ENCODE results near the gene EGFL7.
A peak's percentile ranks its signal among the peaks of the same experiment; 100 is the strongest.

EGFL7 gene

DNA sequence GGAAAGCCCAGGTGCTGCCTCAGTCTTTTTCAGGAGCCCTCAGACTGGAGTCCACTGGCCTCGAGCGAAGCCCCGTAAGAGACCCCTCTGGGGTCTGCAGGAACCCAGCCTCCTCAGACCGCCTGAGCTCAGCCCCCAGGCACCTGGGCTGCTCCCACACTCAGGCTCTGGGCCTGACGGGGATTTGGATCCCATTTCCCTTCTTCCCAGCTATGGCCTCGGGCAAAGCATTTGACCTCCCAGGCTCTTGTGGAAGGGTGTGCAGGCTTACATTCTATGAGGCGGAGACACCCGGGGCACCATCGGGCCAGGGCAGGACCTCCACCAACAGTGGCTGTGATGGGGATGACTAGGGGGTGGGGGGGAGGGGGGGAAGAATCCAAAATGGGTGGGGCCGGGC is 20.0 kb downstream of the EGFL7 start:
- Histone ChIP-seq H3K27ac (ENCODE audit: low read depth in 2 of 2, low read length in 2 of 2) (no peak overlapping the region), H3K9ac (ENCODE audit: low read depth in 1 of 2, low read length in 2 of 2) (no peak overlapping the region), H3K4me3 (ENCODE audit: low read length in 2 of 2) (no peak overlapping the region), H3K36me3 (ENCODE audit: control insufficient read depth in 2 of 2, insufficient read depth in 2 of 2, low read length in 2 of 2) (peaks cover 0 to 2% of the 10 kb centered on the region in 2 donors), H3K9me3 (ENCODE audit: control insufficient read depth in 2 of 2, low read length in 2 of 2) (no peaks in the 10 kb centered on the region), H3K4me1 (ENCODE audit: control insufficient read depth in 2 of 2, insufficient read depth in 2 of 2, low read length in 2 of 2) (peaks cover 16 to 17% of the 10 kb centered on the region in 2 donors), H3K27me3 (ENCODE audit: control insufficient read depth in 2 of 2, insufficient read depth in 2 of 2, low read length in 2 of 2) (no peaks in the 10 kb centered on the region)

DNA sequence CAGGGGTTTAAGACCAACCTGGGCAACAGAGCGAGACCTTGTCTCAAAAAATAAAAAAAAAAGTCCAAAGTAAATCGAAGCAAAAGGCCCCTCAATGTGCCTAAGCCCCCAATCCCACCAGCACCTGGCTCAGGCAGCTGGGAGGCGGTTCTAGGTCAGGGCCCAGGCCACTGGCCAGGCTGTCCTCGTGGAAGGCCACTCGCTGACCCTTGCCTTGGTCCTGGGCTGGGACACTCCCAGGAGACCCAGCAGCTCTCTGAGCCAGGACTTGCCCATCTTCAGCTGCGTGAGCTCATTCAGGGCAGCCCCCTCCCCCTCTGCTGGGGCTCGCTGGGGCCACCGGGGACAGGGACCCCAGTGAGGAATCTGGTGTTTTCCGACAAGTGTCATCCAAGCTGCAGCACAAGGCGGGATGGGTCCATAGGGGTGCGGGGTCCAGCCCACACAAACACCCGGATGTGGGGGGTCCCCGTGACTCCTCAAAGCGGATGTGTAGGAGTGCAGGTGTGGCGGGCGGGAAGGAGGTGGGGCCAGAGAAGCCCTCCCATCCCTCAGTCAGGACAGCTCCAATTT is 20.5 kb downstream of the EGFL7 start:
- H3K9me3 ChIP-seq (ENCODE audit: control insufficient read depth in 2 of 2, low read length in 2 of 2), result no peaks in the 10 kb centered on the region
- peaks cover 18 to 23% of the 10 kb centered on the region in 2 donors for H3K4me1 ChIP-seq (ENCODE audit: control insufficient read depth in 2 of 2, insufficient read depth in 2 of 2, low read length in 2 of 2)
- no peaks in the 10 kb centered on the region for H3K27me3 ChIP-seq (ENCODE audit: control insufficient read depth in 2 of 2, insufficient read depth in 2 of 2, low read length in 2 of 2)
- no peak overlapping the region for H3K9ac ChIP-seq (ENCODE audit: low read depth in 1 of 2, low read length in 2 of 2)
- H3K36me3 ChIP-seq (ENCODE audit: control insufficient read depth in 2 of 2, insufficient read depth in 2 of 2, low read length in 2 of 2), result peaks cover 0 to 2% of the 10 kb centered on the region in 2 donors
- H3K27ac ChIP-seq (ENCODE audit: low read depth in 2 of 2, low read length in 2 of 2), result no peak overlapping the region
- no peak overlapping the region for H3K4me3 ChIP-seq (ENCODE audit: low read length in 2 of 2)

DNA sequence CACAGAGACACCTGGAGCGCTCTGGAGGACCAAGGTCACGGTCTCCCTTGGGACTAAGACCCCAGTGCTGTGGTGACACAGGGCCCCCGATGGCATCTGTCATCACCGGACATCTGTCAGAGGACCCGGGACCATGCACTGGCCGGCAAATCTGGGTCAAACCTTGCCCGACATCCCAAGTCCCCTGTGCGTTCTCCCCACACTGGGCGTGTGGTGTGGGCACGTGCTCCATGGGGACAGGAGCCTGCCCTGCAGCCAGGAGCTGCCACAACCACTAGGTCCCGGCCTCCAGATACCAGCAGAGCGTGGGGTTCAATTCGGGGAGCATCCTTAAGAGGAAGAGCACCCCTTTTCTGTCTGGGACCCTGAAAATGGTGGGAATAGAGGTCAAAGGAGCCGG is 21.0 kb downstream of the EGFL7 start:
- H3K27me3 ChIP-seq (ENCODE audit: control insufficient read depth in 2 of 2, insufficient read depth in 2 of 2, low read length in 2 of 2), result no peaks in the 10 kb centered on the region
- peaks cover 19 to 28% of the 10 kb centered on the region in 2 donors for H3K4me1 ChIP-seq (ENCODE audit: control insufficient read depth in 2 of 2, insufficient read depth in 2 of 2, low read length in 2 of 2)
- H3K9ac ChIP-seq (ENCODE audit: low read depth in 1 of 2, low read length in 2 of 2), result no peak overlapping the region
- no peaks in the 10 kb centered on the region for H3K9me3 ChIP-seq (ENCODE audit: control insufficient read depth in 2 of 2, low read length in 2 of 2)
- no peak overlapping the region for H3K27ac ChIP-seq (ENCODE audit: low read depth in 2 of 2, low read length in 2 of 2)
- peaks cover 0 to 2% of the 10 kb centered on the region in 2 donors for H3K36me3 ChIP-seq (ENCODE audit: control insufficient read depth in 2 of 2, insufficient read depth in 2 of 2, low read length in 2 of 2)
- H3K4me3 ChIP-seq (ENCODE audit: low read length in 2 of 2), result no peak overlapping the region

DNA sequence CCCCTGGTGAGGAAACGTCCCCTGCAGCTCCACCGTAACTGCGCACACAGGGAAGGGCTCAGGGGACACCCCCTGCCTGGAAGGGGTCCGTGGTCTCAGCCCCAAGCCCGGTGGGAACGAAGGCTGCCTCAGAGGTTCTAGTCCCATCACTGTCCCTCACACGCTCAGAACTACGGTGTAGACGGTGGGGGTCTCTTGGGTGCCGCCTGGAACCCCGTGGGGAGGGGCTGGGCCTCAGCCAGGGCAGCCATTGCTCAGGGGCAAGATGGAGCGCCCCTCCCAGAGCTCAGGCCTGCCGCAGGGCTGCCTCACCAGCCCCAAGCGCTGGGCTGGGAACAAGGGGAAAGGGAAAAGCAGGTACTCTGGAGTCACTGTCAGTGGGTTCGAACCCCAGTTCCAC is 21.6 kb downstream of the EGFL7 start:
- Histone ChIP-seq H3K27me3 (ENCODE audit: control insufficient read depth in 2 of 2, insufficient read depth in 2 of 2, low read length in 2 of 2) (no peaks in the 10 kb centered on the region), H3K4me1 (ENCODE audit: control insufficient read depth in 2 of 2, insufficient read depth in 2 of 2, low read length in 2 of 2) (peaks cover 25 to 33% of the 10 kb centered on the region in 2 donors), H3K36me3 (ENCODE audit: control insufficient read depth in 2 of 2, insufficient read depth in 2 of 2, low read length in 2 of 2) (peaks cover 0 to 2% of the 10 kb centered on the region in 2 donors), H3K9me3 (ENCODE audit: control insufficient read depth in 2 of 2, low read length in 2 of 2) (no peaks in the 10 kb centered on the region), H3K9ac (ENCODE audit: low read depth in 1 of 2, low read length in 2 of 2) (no peak overlapping the region), H3K27ac (ENCODE audit: low read depth in 2 of 2, low read length in 2 of 2) (no peak overlapping the region), H3K4me3 (ENCODE audit: low read length in 2 of 2) (no peak overlapping the region)

DNA sequence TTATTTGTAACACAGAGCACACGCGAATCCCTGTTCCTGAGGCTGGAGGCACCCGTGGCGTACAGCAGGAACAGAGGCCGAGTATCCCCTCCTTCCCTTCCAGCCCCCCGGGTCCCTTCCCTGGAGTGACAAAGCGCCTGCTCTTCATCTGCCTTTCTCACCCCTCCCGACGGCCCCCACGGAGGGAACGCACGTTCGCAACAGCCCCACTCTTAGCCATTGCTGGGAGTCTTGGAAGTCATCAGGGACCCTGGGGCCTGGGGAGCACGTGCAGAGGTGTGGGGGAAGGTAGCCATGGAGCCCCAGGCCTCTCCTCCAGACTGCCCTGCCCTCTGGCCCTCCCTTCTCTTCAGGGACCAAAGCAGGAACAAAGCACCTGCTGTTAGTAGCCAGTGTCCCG is 22.1 kb downstream of the EGFL7 start:
- Histone ChIP-seq H3K9ac (ENCODE audit: low read depth in 1 of 2, low read length in 2 of 2) (no peak overlapping the region), H3K27me3 (ENCODE audit: control insufficient read depth in 2 of 2, insufficient read depth in 2 of 2, low read length in 2 of 2) (no peaks in the 10 kb centered on the region), H3K27ac (ENCODE audit: low read depth in 2 of 2, low read length in 2 of 2) (no peak overlapping the region), H3K9me3 (ENCODE audit: control insufficient read depth in 2 of 2, low read length in 2 of 2) (no peaks in the 10 kb centered on the region), H3K36me3 (ENCODE audit: control insufficient read depth in 2 of 2, insufficient read depth in 2 of 2, low read length in 2 of 2) (peaks cover 0 to 2% of the 10 kb centered on the region in 2 donors), H3K4me1 (ENCODE audit: control insufficient read depth in 2 of 2, insufficient read depth in 2 of 2, low read length in 2 of 2) (peaks cover 25 to 33% of the 10 kb centered on the region in 2 donors), H3K4me3 (ENCODE audit: low read length in 2 of 2) (peak overlapping the region in 1 of 2 donors; percentile 10)

DNA sequence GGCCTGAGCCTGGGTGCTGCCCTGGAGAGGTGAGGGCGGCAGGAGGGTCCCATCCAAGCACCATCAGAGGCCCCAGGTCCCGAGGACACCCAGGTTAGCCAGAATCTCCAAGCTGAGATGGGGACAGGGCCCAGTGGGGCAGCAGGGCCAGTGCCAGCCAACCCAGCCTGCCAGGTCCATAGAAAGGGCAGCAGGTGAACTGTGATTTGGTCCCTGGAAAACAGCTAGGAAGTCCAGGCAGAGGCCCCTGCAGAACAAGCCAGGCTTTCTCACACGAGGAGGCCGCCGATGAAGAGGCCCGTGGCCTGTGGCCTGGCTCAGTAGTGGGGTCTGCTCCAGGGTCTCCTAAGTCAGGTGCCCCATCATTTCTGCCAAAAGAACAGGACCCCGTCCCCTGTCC is 22.5 kb downstream of the EGFL7 start:
- Histone ChIP-seq H3K4me3 (ENCODE audit: low read length in 2 of 2) (peak overlapping the region; percentile 10 to 26), H3K27me3 (ENCODE audit: control insufficient read depth in 2 of 2, insufficient read depth in 2 of 2, low read length in 2 of 2) (no peaks in the 10 kb centered on the region), H3K9ac (ENCODE audit: low read depth in 1 of 2, low read length in 2 of 2) (no peak overlapping the region), H3K36me3 (ENCODE audit: control insufficient read depth in 2 of 2, insufficient read depth in 2 of 2, low read length in 2 of 2) (peaks cover 0 to 2% of the 10 kb centered on the region in 2 donors), H3K27ac (ENCODE audit: low read depth in 2 of 2, low read length in 2 of 2) (no peak overlapping the region), H3K4me1 (ENCODE audit: control insufficient read depth in 2 of 2, insufficient read depth in 2 of 2, low read length in 2 of 2) (peaks cover 25 to 33% of the 10 kb centered on the region in 2 donors), H3K9me3 (ENCODE audit: control insufficient read depth in 2 of 2, low read length in 2 of 2) (no peaks in the 10 kb centered on the region)

DNA sequence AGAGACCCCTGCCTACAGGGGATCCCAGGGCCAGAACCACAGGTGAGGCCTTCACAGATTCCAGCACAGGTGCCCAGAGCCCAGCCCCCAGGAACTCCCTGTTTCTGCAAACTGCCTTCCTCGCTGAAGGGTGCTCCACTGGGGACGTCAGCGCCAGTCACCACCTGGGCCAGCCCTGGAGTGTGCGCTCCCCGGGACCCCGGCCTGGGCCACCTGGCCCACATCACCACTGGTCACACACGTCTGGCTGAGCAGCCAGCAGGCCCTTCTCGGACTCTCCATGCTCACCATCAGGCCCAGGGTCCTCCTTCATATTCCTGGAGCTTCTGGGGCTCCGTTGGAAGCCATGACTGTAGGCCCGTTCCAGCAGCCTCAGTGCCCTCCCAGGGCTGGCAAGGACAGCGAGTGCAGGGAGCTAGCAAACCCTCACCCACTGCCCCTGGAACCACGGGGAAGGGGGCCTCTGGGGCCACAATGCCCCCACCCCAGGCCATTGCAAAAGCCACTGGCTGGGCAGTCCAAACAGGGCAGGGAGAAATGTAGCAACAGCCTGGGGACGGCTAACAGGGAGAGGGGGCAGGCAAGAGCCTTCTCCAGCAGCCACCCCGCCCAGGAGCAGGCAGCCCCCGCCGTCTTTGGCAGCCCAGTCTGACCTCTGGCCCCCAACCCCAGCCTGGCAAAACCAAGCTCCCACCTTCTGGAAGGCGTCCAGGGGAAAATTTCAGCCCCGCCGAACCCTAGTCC is 23.2 kb downstream of the EGFL7 start:
- H3K27me3 ChIP-seq (ENCODE audit: control insufficient read depth in 2 of 2, insufficient read depth in 2 of 2, low read length in 2 of 2), result no peaks in the 10 kb centered on the region
- peak overlapping the region; percentile 71 to 84 for H3K4me3 ChIP-seq (ENCODE audit: low read length in 2 of 2)
- peak overlapping the region; percentile 92 to 94 for H3K27ac ChIP-seq (ENCODE audit: low read depth in 2 of 2, low read length in 2 of 2)
- peaks cover 29 to 34% of the 10 kb centered on the region in 2 donors for H3K4me1 ChIP-seq (ENCODE audit: control insufficient read depth in 2 of 2, insufficient read depth in 2 of 2, low read length in 2 of 2)
- H3K9ac ChIP-seq (ENCODE audit: low read depth in 1 of 2, low read length in 2 of 2), result peak overlapping the region; percentile 72 to 91
- no peaks in the 10 kb centered on the region for H3K9me3 ChIP-seq (ENCODE audit: control insufficient read depth in 2 of 2, low read length in 2 of 2)
- peaks cover 0 to 2% of the 10 kb centered on the region in 2 donors for H3K36me3 ChIP-seq (ENCODE audit: control insufficient read depth in 2 of 2, insufficient read depth in 2 of 2, low read length in 2 of 2)

DNA sequence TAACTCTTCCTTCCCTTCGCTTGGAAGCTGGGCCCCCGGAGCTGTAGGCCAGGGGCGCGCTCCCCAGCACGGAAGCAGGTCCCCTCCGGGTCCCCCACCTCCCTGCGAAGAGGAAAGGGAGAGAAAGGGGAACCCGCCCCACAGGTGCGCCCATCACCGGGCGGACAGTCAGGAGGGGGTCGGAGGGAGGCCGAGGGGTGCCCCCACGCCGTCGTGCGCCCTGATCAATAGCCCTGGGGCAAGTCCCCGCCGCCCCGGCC is 23.7 kb downstream of the EGFL7 start:
- Histone ChIP-seq H3K27ac (ENCODE audit: low read depth in 2 of 2, low read length in 2 of 2) (peak overlapping the region; percentile 92 to 94), H3K4me1 (ENCODE audit: control insufficient read depth in 2 of 2, insufficient read depth in 2 of 2, low read length in 2 of 2) (peaks cover 29 to 39% of the 10 kb centered on the region in 2 donors), H3K9ac (ENCODE audit: low read depth in 1 of 2, low read length in 2 of 2) (peak overlapping the region; percentile 72 to 91), H3K36me3 (ENCODE audit: control insufficient read depth in 2 of 2, insufficient read depth in 2 of 2, low read length in 2 of 2) (peaks cover 0 to 2% of the 10 kb centered on the region in 2 donors), H3K9me3 (ENCODE audit: control insufficient read depth in 2 of 2, low read length in 2 of 2) (no peaks in the 10 kb centered on the region), H3K27me3 (ENCODE audit: control insufficient read depth in 2 of 2, insufficient read depth in 2 of 2, low read length in 2 of 2) (no peaks in the 10 kb centered on the region), H3K4me3 (ENCODE audit: low read length in 2 of 2) (peak overlapping the region; percentile 71 to 84)

DNA sequence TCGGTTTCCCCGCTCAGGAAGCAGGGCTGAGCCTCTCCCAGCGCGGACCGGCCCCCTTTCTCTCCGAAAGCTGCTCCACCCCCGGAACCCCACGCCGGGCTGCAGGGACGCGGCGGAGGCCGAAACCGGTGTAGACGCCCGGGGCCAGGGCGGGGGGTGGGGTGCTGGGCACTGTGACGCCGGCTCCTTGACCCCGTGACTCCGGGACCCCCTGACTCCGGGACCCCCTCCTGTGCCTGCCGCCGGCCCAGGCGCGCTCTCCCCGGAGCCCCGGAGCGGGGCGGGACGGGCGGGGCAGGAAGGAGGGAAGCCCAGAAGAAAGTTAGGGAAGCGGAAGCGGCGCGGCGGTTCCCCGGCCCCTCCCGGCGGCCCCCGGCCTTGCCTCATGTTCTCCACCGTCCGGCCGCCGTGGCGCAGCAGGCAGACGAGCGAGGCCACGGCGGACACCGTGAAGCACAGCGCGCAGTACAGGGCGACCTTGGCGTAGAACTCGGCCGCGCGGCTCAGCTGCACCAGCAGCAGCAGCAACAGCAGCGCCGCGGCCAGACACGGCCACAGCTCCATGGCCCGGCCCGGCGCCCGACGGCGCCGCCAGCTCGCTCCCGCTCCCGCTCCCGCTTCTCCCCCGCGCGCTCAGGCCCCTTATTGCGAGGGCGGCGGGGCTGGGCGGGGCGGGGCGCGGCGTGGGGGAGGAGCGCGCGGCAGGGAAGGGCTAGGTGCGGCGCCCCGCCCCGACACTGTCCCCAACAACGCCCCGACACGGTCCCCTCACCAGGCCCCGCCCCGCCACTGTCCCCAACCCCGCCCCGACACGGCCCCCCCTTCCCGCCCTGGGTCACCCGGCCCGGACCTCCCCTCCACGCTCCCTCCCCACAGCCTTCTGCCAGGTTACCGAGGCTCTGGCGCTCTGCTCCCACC is 24.3 kb downstream of the EGFL7 start, which contains the start of gene AGPAT2:
Gene AGPAT2, minus strand, starts transcription at position 664 of the 918 bp plus-strand sequence. Its CDS starts 100 bp downstream, at position 564.
- peak within 1 kb of the TSS; percentile 71 to 84 for H3K4me3 ChIP-seq (ENCODE audit: low read length in 2 of 2)
- H3K27me3 ChIP-seq (ENCODE audit: control insufficient read depth in 2 of 2, insufficient read depth in 2 of 2, low read length in 2 of 2), result no peaks in the 10 kb centered on the region
- H3K36me3 ChIP-seq (ENCODE audit: control insufficient read depth in 2 of 2, insufficient read depth in 2 of 2, low read length in 2 of 2), result peaks cover 0 to 2% of the 10 kb centered on the region in 2 donors
- peaks cover 29 to 42% of the 10 kb centered on the region in 2 donors for H3K4me1 ChIP-seq (ENCODE audit: control insufficient read depth in 2 of 2, insufficient read depth in 2 of 2, low read length in 2 of 2)
- no peaks in the 10 kb centered on the region for H3K9me3 ChIP-seq (ENCODE audit: control insufficient read depth in 2 of 2, low read length in 2 of 2)
- H3K27ac ChIP-seq (ENCODE audit: low read depth in 2 of 2, low read length in 2 of 2), result peak within 1 kb of the TSS; percentile 92 to 94
- H3K9ac ChIP-seq (ENCODE audit: low read depth in 1 of 2, low read length in 2 of 2), result peak within 1 kb of the TSS; percentile 72 to 91
